Activated CD8-positive, alpha-beta T cell treated with anti-CD3 and anti-CD28 coated beads for 36 hours (primary cell): Measurements from ENCODE around the gene DCDC1. TPM values are rescaled to one million over a fixed set of nuclear protein-coding genes. Genes with fewer than 3 reads are reported as not detected.

Source experiments
- ATAC-seq: fragments of 200-7000 bp; cut with Tn5 transposase; one replicate; pipeline ENCODE4 v1.10.0; 2021; ENCODE audit warnings: mild to moderate bottlenecking, moderate library complexity
- CTCF ChIA-PET: fragments of 350-600 bp; sonication (Branson Sonifier 250); formaldehyde crosslinking; loops from one replicate; lab custom pipeline; 2021; ENCODE audit warnings: antibody characterized with exemption; lab: Charles Lee
- POLR2A ChIA-PET: fragments of 350-600 bp; sonication (Branson Sonifier 250); formaldehyde crosslinking; loops from one replicate; lab custom pipeline; 2021; ENCODE audit warnings: antibody characterized with exemption; lab: Charles Lee
- DNase-seq: peaks from one replicate; pipeline ENCODE4 v3.0.0-alpha.2; 2020
- H3K27ac Mint-ChIP-seq: one replicate; pipeline ENCODE4 v1.8.0; 2021; ENCODE audit warnings: mild to moderate bottlenecking, mixed read lengths
- H3K27me3 Mint-ChIP-seq: one replicate; pipeline ENCODE4 v1.8.0; 2021; ENCODE audit warnings: mixed read lengths
- H3K36me3 Mint-ChIP-seq: one replicate; pipeline ENCODE4 v1.8.0; 2021; ENCODE audit warnings: low read depth, mixed read lengths
- H3K4me1 Mint-ChIP-seq: one replicate; pipeline ENCODE4 v1.8.0; 2021; ENCODE audit warnings: low read depth, mixed read lengths
- H3K4me3 Mint-ChIP-seq: one replicate; pipeline ENCODE4 v1.8.0; 2021; ENCODE audit warnings: mild to moderate bottlenecking, moderate library complexity, mixed read lengths
- H3K9me3 Mint-ChIP-seq: one replicate; pipeline ENCODE4 v1.8.0; 2021; ENCODE audit warnings: mixed read lengths
- intact Hi-C: fragments of 100-400 bp; cut with micrococcal nuclease; formaldehyde crosslinking; loops from one replicate; pipeline ENCODE4 v1.10.0; 2022
- total RNA-seq, 2 experiments: library from RNA; stranded (reverse); gene quantifications; one replicate each; pipeline ENCODE4 v1.2.3, GENCODE V29; 2021
- TF ChIP-seq, protein P1 (sequence below): fragments of 200-600 bp; IDR thresholded peaks from one replicate; pipeline ENCODE4 v1.8.0; 2022; ENCODE audit warnings: antibody characterized with exemption, mild to moderate bottlenecking

Gene DCDC1
- total RNA-seq, 2 experiments from 2014 or later, result not detected

DNA sequence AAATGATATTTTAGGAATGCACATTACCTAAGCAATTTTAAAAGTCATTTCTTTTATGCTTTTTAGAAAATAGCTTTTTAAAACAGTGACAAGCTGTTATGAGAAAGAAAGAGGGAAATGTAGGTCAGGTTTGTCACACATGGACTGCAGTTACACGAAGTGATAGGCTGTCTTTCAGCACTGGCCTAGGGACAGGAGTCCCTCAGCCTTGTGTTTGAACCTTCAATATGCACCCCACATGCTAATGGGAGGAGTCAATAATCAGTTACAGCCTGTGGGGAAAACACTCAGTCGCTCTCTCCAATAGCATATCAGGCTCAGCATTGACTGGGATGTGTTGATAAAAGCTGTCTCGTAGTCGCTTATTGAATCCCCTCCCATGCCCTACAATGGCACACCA lies 45.9 kb upstream of the DCDC1 start:
- TF ChIP-seq, protein P1, sequence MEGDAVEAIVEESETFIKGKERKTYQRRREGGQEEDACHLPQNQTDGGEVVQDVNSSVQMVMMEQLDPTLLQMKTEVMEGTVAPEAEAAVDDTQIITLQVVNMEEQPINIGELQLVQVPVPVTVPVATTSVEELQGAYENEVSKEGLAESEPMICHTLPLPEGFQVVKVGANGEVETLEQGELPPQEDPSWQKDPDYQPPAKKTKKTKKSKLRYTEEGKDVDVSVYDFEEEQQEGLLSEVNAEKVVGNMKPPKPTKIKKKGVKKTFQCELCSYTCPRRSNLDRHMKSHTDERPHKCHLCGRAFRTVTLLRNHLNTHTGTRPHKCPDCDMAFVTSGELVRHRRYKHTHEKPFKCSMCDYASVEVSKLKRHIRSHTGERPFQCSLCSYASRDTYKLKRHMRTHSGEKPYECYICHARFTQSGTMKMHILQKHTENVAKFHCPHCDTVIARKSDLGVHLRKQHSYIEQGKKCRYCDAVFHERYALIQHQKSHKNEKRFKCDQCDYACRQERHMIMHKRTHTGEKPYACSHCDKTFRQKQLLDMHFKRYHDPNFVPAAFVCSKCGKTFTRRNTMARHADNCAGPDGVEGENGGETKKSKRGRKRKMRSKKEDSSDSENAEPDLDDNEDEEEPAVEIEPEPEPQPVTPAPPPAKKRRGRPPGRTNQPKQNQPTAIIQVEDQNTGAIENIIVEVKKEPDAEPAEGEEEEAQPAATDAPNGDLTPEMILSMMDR, result no peak
- Mint-ChIP-seq H3K27me3 (no peaks in the 10 kb centered on the region), H3K4me1 (no peaks in the 10 kb centered on the region), H3K27ac (no peak overlapping the region), H3K36me3 (peaks cover 11% of the 10 kb centered on the region), H3K4me3 (no peak overlapping the region), H3K9me3 (no peaks in the 10 kb centered on the region)
- CTCF ChIA-PET, result no interaction called here
- POLR2A ChIA-PET, result interaction anchor here (0.6 kb wide), 1 partner anchor 455 kb away, joined by 3 read pairs; no protein-coding TSS in a partner anchor
- intact Hi-C loops, result no loop called here
- DNase-seq (no peak), ATAC-seq (no peak)

GRCh38 chr11:31414338-31414737 lies 44.8 kb upstream of the DCDC1 start:
- Mint-ChIP-seq H3K27ac (no peak overlapping the region), H3K9me3 (no peaks in the 10 kb centered on the region), H3K36me3 (peaks cover 11% of the 10 kb centered on the region), H3K4me3 (no peak overlapping the region), H3K4me1 (no peaks in the 10 kb centered on the region), H3K27me3 (no peaks in the 10 kb centered on the region)
- DNase-seq (no peak), ATAC-seq (no peak)
- ChIA-PET CTCF (no interaction called here), POLR2A (no interaction called here)
- TF ChIP-seq, protein P1, result no peak
- intact Hi-C loops, result no loop called here

DNA sequence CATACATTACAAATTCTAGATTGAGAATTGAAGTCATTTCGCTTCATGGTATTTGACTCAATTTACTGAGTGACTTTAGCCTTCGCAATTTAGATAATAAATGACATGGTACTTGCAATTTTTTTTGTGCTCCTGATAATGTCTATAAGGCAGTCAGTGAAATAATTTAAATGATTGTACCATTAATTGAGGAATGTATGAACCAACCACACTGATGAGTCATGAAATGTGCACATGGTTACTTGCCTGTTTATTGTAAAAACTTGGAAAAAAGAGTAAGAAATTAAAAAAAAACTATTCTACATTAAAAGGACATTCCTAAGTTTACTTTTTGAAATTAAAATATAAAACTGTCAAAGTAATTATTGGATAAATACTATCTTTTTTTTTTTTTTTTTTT lies 43.4 kb upstream of the DCDC1 start:
- POLR2A ChIA-PET, result no interaction called here

DNA sequence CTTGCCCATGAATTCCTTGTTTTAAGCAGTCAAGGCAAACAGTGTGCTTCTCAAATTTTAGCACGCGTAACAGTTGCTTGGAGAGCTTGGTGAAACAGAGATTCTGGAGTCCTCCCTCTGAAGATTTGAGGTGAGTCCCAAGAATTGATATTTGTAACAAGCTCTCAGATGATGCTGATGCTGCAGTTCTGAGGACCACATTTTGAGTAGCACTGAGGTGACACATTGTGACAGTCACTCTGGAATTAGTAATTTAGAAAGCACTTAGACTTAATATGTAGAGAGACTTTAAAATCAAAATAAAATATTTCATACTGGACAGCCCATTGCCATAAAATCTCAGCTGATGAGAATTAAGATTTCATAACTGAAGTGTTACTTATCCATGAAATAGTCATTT lies 38.7 kb upstream of the DCDC1 start:
- Mint-ChIP-seq H3K4me1 (peaks cover 5% of the 10 kb centered on the region), H3K36me3 (peaks cover 13% of the 10 kb centered on the region), H3K9me3 (no peaks in the 10 kb centered on the region), H3K27me3 (no peaks in the 10 kb centered on the region), H3K4me3 (no peak overlapping the region), H3K27ac (no peak overlapping the region)
- CTCF ChIA-PET, result no interaction called here
- ATAC-seq (peak; percentile 65), DNase-seq (no peak)
- TF ChIP-seq, protein P1, result no peak
- intact Hi-C loops, result no loop called here
- POLR2A ChIA-PET, result no interaction called here

More for the DNA sequence above, 43.4 kb upstream of the DCDC1 start:
- CTCF ChIA-PET, result interaction anchor here (0.7 kb wide), 1 partner anchor 594 kb away, joined by 3 read pairs; no protein-coding TSS in a partner anchor
- intact Hi-C loops, result no loop called here
- H3K27me3 Mint-ChIP-seq, result no peaks in the 10 kb centered on the region
- peaks cover 15% of the 10 kb centered on the region for H3K36me3 Mint-ChIP-seq
- H3K4me1 Mint-ChIP-seq, result peaks cover 5% of the 10 kb centered on the region
- no peak overlapping the region for H3K27ac Mint-ChIP-seq
- no peak for DNase-seq
- no peak overlapping the region for H3K4me3 Mint-ChIP-seq
- no peaks in the 10 kb centered on the region for H3K9me3 Mint-ChIP-seq
- no peak for ATAC-seq
- TF ChIP-seq, protein P1, result no peak

- H3K36me3 Mint-ChIP-seq, result peaks cover 22% of the 10 kb centered on the region
- H3K4me1 Mint-ChIP-seq, result peaks cover 5% of the 10 kb centered on the region
- no peak overlapping the region for H3K27ac Mint-ChIP-seq
- ATAC-seq (no peak), DNase-seq (no peak)
- CTCF ChIA-PET, result interaction anchor here (1.6 kb wide), 1 partner anchor 8 kb away, joined by 6 read pairs; no protein-coding TSS in a partner anchor
- H3K4me3 Mint-ChIP-seq, result no peak overlapping the region
- POLR2A ChIA-PET, result no interaction called here
- no peaks in the 10 kb centered on the region for H3K27me3 Mint-ChIP-seq
- H3K9me3 Mint-ChIP-seq, result no peaks in the 10 kb centered on the region
- TF ChIP-seq, protein P1, result no peak
- intact Hi-C loops, result no loop called here
Observed at GRCh38 chr11:31404614-31405013, 35.1 kb upstream of the DCDC1 start.
